Esophagus squamous epithelium (tissue), 4 donors: ENCODE measurements around the gene YTHDC1. TPM values are rescaled to one million over a fixed set of nuclear protein-coding genes. Genes with fewer than 3 reads are reported as not detected.

Source experiments
- small RNA-seq, 4 donors: library from RNA; depleted of rRNA; stranded (forward); fragments of <200 nt; gene quantifications; one replicate each; pipeline ENCODE3, GENCODE V24; 2016
- total RNA-seq, 4 donors: library from RNA; depleted of rRNA; stranded (reverse); fragments of >200 nt; gene quantifications; one replicate each; pipeline ENCODE4 v1.1.0, GENCODE V29; 2016

The YTHDC1 gene
- total RNA-seq, 4 donors from 2014 or later, result 36.1 to 79.9 (median 50.7) TPM

Small RNAs within 50 kb of the gene (small RNA-seq; reads per million reads assigned to genes)
- gene MT2P1, result 0 to 0.14 (median 0) reads per million in 4 donors

Other genes starting within 250 kb of the YTHDC1 start
- gene TMPRSS11F, start 220.2 kb downstream of the YTHDC1 start, total RNA-seq, result 10 to 100 TPM; 12.6 to 49.6 (median 19.0) TPM
- gene TMPRSS11B, start 104.4 kb downstream of the YTHDC1 start, total RNA-seq, result 100 to 1,000 TPM in 3 of 4 donors, 10 to 100 TPM in 1; 60.0 to 365 (median 290) TPM
- gene TMPRSS11E, start 97.4 kb upstream of the YTHDC1 start, total RNA-seq, result 100 to 1,000 TPM; 175 to 359 (median 271) TPM
- gene UGT2B17, start 226.2 kb upstream of the YTHDC1 start, total RNA-seq, result not detected